CD4-positive, alpha-beta T cell treated with Interleukin-17A for 4 hours (primary cell): ENCODE data around the gene POMP.
"Not testable (repeated sequence)": the region's sequence is repeated elsewhere in the genome, so short reads cannot be mapped to it uniquely, and the experiment has no call there.

Experiments used
- DNase-seq: peaks from one replicate; pipeline ENCODE4 v3.0.0-alpha.2; 2020; ENCODE audit warnings: mixed read lengths

POMP gene

GRCh38 chr13:28638756-28639155 lies 20.2 kb upstream of the POMP start:
- no peak for DNase-seq

- DNase-seq, result no peak
Measured at GRCh38 chr13:28640861-28641599, 17.9 kb upstream of the POMP start.

GRCh38 chr13:28641600-28641926 lies 17.4 kb upstream of the POMP start:
- no peak for DNase-seq

- DNase-seq, result no peak
Measured at GRCh38 chr13:28650284-28650683, 8.6 kb upstream of the POMP start.

GRCh38 chr13:28651810-28652401 lies 7.0 kb upstream of the POMP start:
- no peak for DNase-seq

- DNase-seq, result no peak
Measured at GRCh38 chr13:28653111-28653510, 5.8 kb upstream of the POMP start.

- DNase-seq, result no peak
Measured at GRCh38 chr13:28654276-28654675, 4.7 kb upstream of the POMP start.

- DNase-seq, result no peak
Measured at GRCh38 chr13:28655561-28655960, 3.4 kb upstream of the POMP start.

- DNase-seq, result no peak
Measured at GRCh38 chr13:28657784-28658538, 969 bp upstream of the POMP start.

GRCh38 chr13:28658539-28658795 lies 463 bp upstream of the POMP start:
- no peak for DNase-seq

GRCh38 chr13:28659621-28659970 lies 666 bp downstream of the POMP start:
- DNase-seq, result no peak

GRCh38 chr13:28666897-28667488 lies 8.1 kb downstream of the POMP start:
- DNase-seq, result no peak

- no peak for DNase-seq
Measured at GRCh38 chr13:28671126-28671792, 12.3 kb downstream of the POMP start.

GRCh38 chr13:28678809-28679208 lies 19.9 kb downstream of the POMP start:
- no peak for DNase-seq

- DNase-seq, result no peak
Measured at GRCh38 chr13:28679628-28680027, 20.7 kb downstream of the POMP start.

GRCh38 chr13:28680541-28680940 lies 21.6 kb downstream of the POMP start:
- no peak for DNase-seq

GRCh38 chr13:28683169-28683568 lies 24.2 kb downstream of the POMP start:
- not testable (repeated sequence) for DNase-seq

- DNase-seq, result no peak
Measured at GRCh38 chr13:28684257-28684656, 25.3 kb downstream of the POMP start.

- no peak for DNase-seq
Measured at GRCh38 chr13:28685114-28685513, 26.2 kb downstream of the POMP start.

GRCh38 chr13:28685892-28686291 lies 27.0 kb downstream of the POMP start:
- no peak for DNase-seq

- DNase-seq, result not testable (repeated sequence)
Measured at GRCh38 chr13:28693605-28694491, 34.9 kb downstream of the POMP start.

- no peak for DNase-seq
Measured at GRCh38 chr13:28697441-28697840, 38.5 kb downstream of the POMP start.

- DNase-seq, result no peak
Measured at GRCh38 chr13:28699246-28699645, 40.3 kb downstream of the POMP start.
